Dedifferentiated amniotic fluid mesenchymal stem cell (primary cell): ENCODE measurements around the gene TTC24.
"Not testable (repeated sequence)": the region's sequence is repeated elsewhere in the genome, so short reads cannot be mapped to it uniquely, and the experiment has no call there.

Experiments used
- DNase-seq: peaks from one replicate; pipeline ENCODE4 v3.0.0-alpha.2; 2016; ENCODE audit errors: extremely low spot score

TTC24 gene

DNA sequence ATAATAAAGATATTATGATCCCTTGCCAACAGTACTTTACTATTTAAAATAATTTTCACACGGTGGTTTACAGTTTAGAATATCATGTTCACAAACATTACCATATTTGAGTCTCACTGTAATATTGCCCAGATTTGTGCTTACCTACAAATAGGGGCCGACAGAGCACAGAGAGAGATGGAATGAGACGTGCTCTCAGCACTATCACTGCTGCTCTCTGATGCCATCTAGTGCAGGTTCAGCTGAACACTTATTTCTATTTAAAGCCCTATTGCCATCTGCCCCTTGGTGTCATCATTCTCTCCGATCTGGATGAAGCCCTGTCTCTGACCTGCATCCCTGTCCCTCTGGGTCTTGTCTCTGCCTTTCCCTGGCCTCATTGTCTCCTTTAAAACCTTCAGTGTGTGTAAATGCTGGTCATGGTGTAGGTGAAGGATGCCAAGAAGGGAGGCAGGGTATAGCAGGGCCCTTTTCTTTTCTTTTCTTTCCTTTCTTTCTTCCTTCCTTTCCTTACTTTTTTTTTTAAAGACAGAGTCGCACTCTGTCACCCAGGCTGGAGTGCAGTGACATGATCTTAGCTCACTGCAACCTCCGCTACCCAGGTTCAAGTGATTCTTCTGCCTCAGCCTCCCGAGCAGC lies 28.6 kb downstream of the TTC24 start:
- peak; percentile 83 for DNase-seq

- no peak for DNase-seq
Measured at GRCh38 chr1:156608981-156609380, 29.5 kb downstream of the TTC24 start.

- DNase-seq = not testable (repeated sequence)
Measured at GRCh38 chr1:156610072-156610471, 30.5 kb downstream of the TTC24 start.

- no peak for DNase-seq
Measured at GRCh38 chr1:156612666-156613065, 33.1 kb downstream of the TTC24 start.

DNA sequence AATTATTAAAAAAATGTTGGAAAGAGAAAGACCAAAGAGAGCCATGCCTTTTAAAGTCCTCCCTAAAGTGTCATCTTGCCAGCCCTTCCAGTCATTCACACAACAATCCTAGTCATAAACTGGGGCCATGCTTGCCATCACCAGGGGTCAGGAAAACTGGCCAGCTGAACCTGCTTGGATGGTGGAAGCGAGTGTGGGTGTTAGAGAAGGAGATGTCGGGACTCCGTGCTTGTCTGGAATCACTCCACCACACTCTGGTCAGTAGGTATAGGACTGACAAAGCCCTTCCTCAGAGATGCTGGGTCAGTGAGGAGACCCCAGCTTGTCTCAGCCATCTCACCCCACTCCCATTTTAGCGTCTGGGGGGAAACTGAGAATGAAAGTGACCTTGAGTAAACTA lies 36.4 kb downstream of the TTC24 start:
- DNase-seq = no peak

- DNase-seq = no peak
Measured at GRCh38 chr1:156616463-156616862, 36.9 kb downstream of the TTC24 start.

- DNase-seq = no peak
Measured at GRCh38 chr1:156618853-156619581, 39.5 kb downstream of the TTC24 start, which contains the start of gene HAPLN2. Gene HAPLN2 (plus strand): TSS chr1:156619415. CDS start chr1:156623491, 4,076 bp downstream.

DNA sequence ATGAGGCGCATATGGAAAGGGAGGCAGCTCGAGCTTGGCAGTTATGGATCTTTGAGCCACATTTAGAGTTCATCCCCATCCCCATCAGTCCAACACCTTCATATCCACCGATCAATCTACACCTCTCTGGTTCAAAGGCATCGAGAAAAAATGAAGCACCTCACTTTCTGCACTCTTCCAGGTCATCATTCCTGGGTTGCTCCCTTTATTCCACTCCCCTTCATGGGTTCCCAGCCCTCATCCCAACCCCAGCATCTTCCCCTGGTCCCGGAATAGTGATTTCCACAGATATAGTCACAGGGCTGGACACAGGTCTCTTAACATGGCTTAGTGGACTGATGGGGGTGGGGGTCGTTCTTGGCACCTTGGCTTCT lies 40.0 kb downstream of the TTC24 start:
- DNase-seq = no peak

- DNase-seq = no peak
Measured at GRCh38 chr1:156622581-156623297, 43.2 kb downstream of the TTC24 start.

GRCh38 chr1:156623946-156624813 lies 44.7 kb downstream of the TTC24 start:
- no peak for DNase-seq

GRCh38 chr1:156624814-156625435 lies 45.4 kb downstream of the TTC24 start:
- no peak for DNase-seq

DNA sequence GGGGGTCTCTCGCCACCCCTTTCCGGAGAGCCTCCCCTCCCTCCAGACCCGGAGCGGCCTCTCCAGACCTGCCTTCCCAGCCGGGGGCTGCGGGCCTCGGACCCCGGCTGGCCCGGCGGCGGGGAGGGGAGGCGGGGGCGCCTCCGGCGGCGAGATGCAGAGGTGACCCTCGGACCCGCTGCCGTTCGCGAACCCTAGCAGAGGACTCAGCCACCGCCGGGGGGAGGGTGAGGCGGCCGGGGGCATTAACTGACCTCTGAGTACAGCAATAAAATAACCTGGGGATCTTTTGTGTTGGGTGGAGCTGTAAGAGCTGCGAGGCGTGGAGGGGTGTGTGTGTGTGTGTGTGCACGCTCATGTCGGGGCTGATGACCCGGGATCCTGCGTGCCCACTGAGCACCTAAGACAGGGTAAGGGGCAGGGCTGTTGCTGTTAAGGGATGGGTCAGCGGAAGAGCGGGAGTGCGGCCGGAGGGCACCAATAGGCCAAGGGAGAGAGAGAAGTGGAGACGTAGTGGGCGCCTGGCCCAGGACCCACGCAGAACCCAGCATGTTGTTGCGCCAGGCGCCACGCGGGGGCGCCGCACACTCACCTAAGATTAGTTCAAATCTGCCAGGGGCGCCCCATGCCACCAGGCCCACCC lies 46.0 kb downstream of the TTC24 start:
- no peak for DNase-seq

- no peak for DNase-seq
Measured at GRCh38 chr1:156626079-156626438, 46.5 kb downstream of the TTC24 start.

DNA sequence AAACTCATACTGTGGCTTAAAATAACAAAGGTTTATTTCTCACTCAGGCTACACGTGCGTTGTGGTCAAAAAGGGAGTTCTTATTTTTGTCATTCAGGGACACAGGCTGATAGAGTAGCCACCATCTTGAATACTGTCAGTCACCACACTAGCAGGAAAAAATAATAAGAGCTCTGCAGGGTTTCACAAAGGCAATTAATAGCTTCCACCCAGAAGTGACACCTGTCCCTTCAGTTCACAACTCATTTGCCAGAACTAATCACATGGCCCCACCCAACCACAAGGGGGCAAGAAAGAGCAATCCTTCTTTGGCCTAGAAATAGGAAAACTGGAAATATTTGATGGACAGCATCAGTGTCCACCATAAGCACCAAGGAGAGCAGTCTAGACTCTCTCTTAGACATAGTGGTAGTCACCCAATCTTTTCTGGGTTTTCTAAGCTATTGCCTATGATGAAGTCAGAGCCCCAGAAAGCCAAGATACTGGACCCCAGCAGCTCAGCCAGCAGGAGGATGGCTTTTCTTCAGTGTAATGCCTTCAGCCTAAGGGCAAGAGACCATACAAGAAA lies 47.9 kb downstream of the TTC24 start:
- no peak for DNase-seq

DNA sequence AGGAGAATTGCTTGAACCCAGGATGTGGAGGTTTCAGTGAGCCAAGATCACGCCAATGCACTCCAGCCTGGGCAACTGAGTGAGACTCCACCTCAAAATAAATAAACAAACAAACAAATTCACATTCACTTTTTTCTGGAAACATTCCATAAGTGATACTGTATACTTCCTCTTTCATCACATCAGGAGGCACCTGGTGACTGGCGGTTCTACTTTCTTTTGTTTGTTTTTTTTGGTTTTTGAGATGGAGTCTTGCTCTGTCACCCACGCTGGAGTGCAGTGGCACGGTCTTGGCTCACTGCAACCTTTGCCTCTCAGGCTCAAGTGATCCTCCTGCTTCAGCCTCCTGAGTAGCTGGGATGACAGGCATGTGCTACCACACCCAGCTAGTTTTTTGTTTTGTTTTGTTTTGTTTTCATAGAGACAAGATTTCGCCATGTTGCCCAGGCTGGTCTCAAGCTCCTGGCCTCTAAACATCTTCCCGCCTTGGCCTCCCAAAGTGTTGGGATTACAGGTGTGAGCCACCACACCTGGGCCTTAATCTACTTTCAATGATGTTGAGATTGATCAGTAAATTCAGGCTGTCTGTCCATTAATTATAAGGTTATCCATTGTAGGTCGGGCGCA lies 50.4 kb downstream of the TTC24 start:
- no peak for DNase-seq

GRCh38 chr1:156631152-156631551 lies 51.6 kb downstream of the TTC24 start:
- not testable (repeated sequence) for DNase-seq

DNA sequence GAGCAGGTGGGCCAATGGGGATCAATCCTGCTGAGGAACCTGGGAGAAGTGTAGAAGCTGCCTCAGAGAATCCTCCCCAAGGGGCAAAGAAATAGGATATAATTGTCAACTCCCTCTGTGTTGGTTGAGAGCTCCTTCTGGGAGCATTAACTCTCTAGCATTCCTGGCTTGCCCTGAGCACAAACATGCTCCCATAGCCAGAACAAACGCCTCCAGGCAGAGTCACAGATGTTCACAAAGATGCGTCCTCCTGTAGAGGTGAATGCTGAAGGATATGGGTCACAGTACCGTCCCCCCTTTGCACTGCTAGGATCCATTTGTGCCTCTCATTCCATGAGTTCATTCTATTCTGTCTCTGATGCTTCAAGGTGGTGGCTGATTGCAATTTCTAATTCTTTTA lies 52.8 kb downstream of the TTC24 start:
- DNase-seq = no peak
